HepG2 (cell line): ENCODE measurements around the gene GON7. TPM values are rescaled to one million over a fixed set of nuclear protein-coding genes. Genes with fewer than 3 reads are reported as not detected.
A peak's percentile ranks its signal among the peaks of the same experiment; 100 is the strongest.

Experiments
- FOXK1 ChIP-seq: sonication (generic); formaldehyde crosslinking; IDR thresholded peaks from 2 replicates; pipeline ENCODE4 v1.4.0; 2020; ENCODE audit warnings: low read depth, missing genetic modification reagents, borderline replicate concordance
- GLI4 ChIP-seq: sonication (generic); formaldehyde crosslinking; IDR thresholded peaks from 2 replicates; pipeline ENCODE4 v1.5.1; 2020; ENCODE audit warnings: missing genetic modification reagents, mild to moderate bottlenecking, moderate library complexity, borderline replicate concordance
- NFE2 ChIP-seq: sonication (generic); formaldehyde crosslinking; IDR thresholded peaks from 2 replicates; pipeline ENCODE4 v1.4.0; 2020; ENCODE audit warnings: missing genetic modification reagents
- NKX3-1 ChIP-seq: sonication (generic); formaldehyde crosslinking; IDR thresholded peaks from 2 replicates; pipeline ENCODE4 v1.5.0; 2020; ENCODE audit warnings: missing genetic modification reagents
- NRL ChIP-seq: sonication (generic); formaldehyde crosslinking; IDR thresholded peaks from 2 replicates; pipeline ENCODE4 v1.5.0; 2020; ENCODE audit warnings: missing genetic modification reagents, mild to moderate bottlenecking, moderate library complexity, borderline replicate concordance
- PHF20 ChIP-seq: sonication (generic); formaldehyde crosslinking; IDR thresholded peaks from 2 replicates; pipeline ENCODE4 v1.5.0; 2020; ENCODE audit warnings: mild to moderate bottlenecking, missing genetic modification reagents
- SP1 ChIP-seq, 2 experiments: fragments of 450-650 bp in 1 of 2; sonication (generic) in 1 of 2; formaldehyde crosslinking in 1 of 2; IDR thresholded peaks; 2 replicates each; pipeline versions ENCODE4 v1.4.0 to v1.6.1; 2016 to 2020; ENCODE audit warnings: missing genetic modification reagents in 1 of 2
- ZNF563 ChIP-seq: sonication (generic); formaldehyde crosslinking; IDR thresholded peaks from 2 replicates; pipeline ENCODE4 v1.8.0; 2022; ENCODE audit warnings: mild to moderate bottlenecking, moderate library complexity, missing genetic modification reagents
- ZNF782 ChIP-seq: sonication (generic); formaldehyde crosslinking; IDR thresholded peaks from 2 replicates; pipeline ENCODE4 v1.4.0; 2020; ENCODE audit warnings: missing genetic modification reagents, mild to moderate bottlenecking, borderline replicate concordance
- polyA plus RNA-seq, 8 experiments: library from polyadenylated mRNA; depleted of rRNA in 3 of 8; stranded (reverse) in 7 of 8; unstranded in 1 of 8; fragments of >200 nt; fragmentation: Illumina TruSeq in 4 of 8; extraction: Trizol in 4 of 8; gene quantifications; 2 replicates each; pipeline versions ENCODE4 v1.2.1 to v1.2.3, GENCODE V29; 2011 to 2016; ENCODE audit warnings: low read depth in 4 of 8, missing spikeins in 1 of 8, mixed read lengths in 1 of 8; ENCODE audit not compliant: insufficient read depth in 1 of 8
- total RNA-seq, 5 experiments: library from RNA; depleted of rRNA; stranded (reverse); fragments of >200 nt; fragmentation: Illumina TruSeq; extraction: Trizol; gene quantifications; 2 replicates each; pipeline ENCODE4 v1.2.3, GENCODE V29; 2016; ENCODE audit warnings: low read depth in 1 of 5
- TF ChIP-seq, protein P1 (sequence below): sonication (generic); formaldehyde crosslinking; IDR thresholded peaks from 2 replicates; pipeline ENCODE4 v1.8.1; 2023; ENCODE audit warnings: mild to moderate bottlenecking, inconsistent platforms, moderate library complexity, missing genetic modification reagents, borderline replicate concordance
- TF ChIP-seq, protein P2 (sequence below): sonication (generic); formaldehyde crosslinking; IDR thresholded peaks from 2 replicates; pipeline ENCODE4 v1.5.0; 2020; ENCODE audit warnings: missing genetic modification reagents
- TF ChIP-seq, protein P3 (sequence below): IDR thresholded peaks from 2 replicates; pipeline ENCODE4 v1.6.1; 2012; ENCODE audit warnings: low read length, improper control_type of control experiment
- TF ChIP-seq, protein P4 (sequence below): sonication (generic); formaldehyde crosslinking; IDR thresholded peaks from 2 replicates; pipeline ENCODE4 v1.4.0; 2020; ENCODE audit warnings: missing genetic modification reagents
- TF ChIP-seq, protein P5 (sequence below): sonication (generic); formaldehyde crosslinking; IDR thresholded peaks from 2 replicates; pipeline ENCODE4 v1.4.0; 2020; ENCODE audit warnings: missing genetic modification reagents, borderline replicate concordance

Gene GON7
- total and polyA plus RNA-seq, 2 of the 13 experiments (the other 11 are each of a cell fraction or from before 2014, with no cell fraction given): 11.9 to 28.0 TPM

DNA sequence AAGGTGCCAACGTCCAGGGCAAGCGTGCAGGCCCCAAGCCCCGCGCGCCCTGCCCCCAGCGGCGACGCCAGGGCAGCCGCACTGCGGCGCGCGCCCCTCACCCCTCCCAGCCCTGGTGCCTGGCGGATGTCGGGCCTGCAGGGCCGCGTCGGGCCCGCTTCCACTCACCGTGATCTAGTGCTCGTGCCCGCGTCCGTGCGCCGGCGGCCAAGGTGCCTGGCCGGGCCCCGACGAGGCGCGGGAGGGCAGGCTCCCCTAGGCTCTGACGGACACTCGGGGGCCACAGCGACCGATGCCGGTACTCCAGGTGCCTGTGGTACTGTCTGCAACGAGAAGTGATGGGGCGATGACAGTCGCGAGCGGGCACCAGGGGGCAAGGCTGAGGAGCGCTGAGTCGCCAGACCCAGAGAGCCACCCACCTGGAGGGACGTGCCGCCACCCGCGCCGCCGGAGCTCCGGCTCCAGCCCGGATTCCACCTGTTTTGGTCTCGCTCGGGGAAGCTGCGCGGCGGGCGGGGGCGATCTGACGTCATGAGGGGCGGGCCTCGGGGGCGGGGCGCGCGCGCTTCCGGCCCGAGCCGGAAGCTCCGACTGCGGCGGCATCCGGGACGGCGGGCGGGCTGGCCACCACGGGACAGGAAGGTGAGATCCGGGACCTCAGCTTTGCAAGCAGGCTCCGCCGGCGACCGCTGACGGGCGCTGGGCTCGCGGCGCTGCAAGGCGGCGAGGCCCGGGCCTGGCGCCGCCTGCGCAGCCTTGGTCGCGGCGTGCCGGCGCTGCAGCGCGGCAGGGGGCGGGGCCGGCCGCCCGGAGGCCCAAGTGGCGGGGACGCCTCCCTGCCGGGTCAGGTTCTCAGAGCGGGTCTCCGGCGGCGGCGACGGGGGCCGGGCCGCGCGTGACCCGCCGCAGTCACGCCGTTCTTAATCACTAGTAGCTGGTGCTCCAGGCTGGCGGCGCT is 22.2 kb downstream of the GON7 start, which contains the start of the genes LYSET and MOAP1 (continued):
- TF ChIP-seq, protein P1, sequence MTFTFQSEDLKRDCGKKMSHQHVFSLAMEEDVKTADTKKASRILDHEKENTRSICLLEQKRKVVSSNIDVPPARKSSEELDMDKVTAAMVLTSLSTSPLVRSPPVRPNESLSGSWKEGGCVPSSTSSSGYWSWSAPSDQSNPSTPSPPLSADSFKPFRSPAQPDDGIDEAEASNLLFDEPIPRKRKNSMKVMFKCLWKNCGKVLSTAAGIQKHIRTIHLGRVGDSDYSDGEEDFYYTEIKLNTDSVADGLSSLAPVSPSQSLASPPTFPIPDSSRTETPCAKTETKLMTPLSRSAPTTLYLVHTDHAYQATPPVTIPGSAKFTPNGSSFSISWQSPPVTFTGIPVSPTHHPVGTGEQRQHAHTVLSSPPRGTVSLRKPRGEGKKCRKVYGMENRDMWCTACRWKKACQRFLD (CRISPR knock-in tag): peak; percentile 77; the same call in 1 of the 2 replicates
- TF ChIP-seq PHF20 (peak; percentile 47), NRL (CRISPR knock-in tag) (peak; percentile 68; the same call in 1 of the 2 replicates), GLI4 (CRISPR knock-in tag) (peak; percentile 56), ZNF563 (CRISPR knock-in tag) (peak; percentile 89), NFE2 (no peak; the same call in 1 of the 2 replicates), SP1 (IDR thresholded peaks at IDR 0.05) (no peak), SP1 (CRISPR knock-in tag; IDR thresholded peaks at IDR 0.05) (peak; percentile 53; the same call in 1 of the 2 replicates), FOXK1 (CRISPR knock-in tag) (peak; percentile 70; the same call in 1 of the 2 replicates), NKX3-1 (CRISPR knock-in tag) (peak; percentile 60; the same call in 1 of the 2 replicates), ZNF782 (CRISPR knock-in tag) (peak; percentile 64)
- TF ChIP-seq, protein P2, sequence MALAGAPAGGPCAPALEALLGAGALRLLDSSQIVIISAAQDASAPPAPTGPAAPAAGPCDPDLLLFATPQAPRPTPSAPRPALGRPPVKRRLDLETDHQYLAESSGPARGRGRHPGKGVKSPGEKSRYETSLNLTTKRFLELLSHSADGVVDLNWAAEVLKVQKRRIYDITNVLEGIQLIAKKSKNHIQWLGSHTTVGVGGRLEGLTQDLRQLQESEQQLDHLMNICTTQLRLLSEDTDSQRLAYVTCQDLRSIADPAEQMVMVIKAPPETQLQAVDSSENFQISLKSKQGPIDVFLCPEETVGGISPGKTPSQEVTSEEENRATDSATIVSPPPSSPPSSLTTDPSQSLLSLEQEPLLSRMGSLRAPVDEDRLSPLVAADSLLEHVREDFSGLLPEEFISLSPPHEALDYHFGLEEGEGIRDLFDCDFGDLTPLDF (CRISPR knock-in tag): peak; percentile 55
- TF ChIP-seq, protein P3, sequence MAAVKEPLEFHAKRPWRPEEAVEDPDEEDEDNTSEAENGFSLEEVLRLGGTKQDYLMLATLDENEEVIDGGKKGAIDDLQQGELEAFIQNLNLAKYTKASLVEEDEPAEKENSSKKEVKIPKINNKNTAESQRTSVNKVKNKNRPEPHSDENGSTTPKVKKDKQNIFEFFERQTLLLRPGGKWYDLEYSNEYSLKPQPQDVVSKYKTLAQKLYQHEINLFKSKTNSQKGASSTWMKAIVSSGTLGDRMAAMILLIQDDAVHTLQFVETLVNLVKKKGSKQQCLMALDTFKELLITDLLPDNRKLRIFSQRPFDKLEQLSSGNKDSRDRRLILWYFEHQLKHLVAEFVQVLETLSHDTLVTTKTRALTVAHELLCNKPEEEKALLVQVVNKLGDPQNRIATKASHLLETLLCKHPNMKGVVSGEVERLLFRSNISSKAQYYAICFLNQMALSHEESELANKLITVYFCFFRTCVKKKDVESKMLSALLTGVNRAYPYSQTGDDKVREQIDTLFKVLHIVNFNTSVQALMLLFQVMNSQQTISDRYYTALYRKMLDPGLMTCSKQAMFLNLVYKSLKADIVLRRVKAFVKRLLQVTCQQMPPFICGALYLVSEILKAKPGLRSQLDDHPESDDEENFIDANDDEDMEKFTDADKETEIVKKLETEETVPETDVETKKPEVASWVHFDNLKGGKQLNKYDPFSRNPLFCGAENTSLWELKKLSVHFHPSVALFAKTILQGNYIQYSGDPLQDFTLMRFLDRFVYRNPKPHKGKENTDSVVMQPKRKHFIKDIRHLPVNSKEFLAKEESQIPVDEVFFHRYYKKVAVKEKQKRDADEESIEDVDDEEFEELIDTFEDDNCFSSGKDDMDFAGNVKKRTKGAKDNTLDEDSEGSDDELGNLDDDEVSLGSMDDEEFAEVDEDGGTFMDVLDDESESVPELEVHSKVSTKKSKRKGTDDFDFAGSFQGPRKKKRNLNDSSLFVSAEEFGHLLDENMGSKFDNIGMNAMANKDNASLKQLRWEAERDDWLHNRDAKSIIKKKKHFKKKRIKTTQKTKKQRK: no peak
- TF ChIP-seq, protein P4, sequence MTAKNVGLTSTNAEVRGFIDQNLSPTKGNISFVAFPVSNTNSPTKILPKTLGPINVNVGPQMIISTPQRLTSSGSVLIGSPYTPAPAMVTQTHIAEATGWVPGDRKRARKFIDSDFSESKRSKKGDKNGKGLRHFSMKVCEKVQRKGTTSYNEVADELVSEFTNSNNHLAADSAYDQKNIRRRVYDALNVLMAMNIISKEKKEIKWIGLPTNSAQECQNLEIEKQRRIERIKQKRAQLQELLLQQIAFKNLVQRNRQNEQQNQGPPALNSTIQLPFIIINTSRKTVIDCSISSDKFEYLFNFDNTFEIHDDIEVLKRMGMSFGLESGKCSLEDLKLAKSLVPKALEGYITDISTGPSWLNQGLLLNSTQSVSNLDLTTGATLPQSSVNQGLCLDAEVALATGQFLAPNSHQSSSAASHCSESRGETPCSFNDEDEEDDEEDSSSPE (CRISPR knock-in tag): peak; percentile 34
- TF ChIP-seq, protein P5, sequence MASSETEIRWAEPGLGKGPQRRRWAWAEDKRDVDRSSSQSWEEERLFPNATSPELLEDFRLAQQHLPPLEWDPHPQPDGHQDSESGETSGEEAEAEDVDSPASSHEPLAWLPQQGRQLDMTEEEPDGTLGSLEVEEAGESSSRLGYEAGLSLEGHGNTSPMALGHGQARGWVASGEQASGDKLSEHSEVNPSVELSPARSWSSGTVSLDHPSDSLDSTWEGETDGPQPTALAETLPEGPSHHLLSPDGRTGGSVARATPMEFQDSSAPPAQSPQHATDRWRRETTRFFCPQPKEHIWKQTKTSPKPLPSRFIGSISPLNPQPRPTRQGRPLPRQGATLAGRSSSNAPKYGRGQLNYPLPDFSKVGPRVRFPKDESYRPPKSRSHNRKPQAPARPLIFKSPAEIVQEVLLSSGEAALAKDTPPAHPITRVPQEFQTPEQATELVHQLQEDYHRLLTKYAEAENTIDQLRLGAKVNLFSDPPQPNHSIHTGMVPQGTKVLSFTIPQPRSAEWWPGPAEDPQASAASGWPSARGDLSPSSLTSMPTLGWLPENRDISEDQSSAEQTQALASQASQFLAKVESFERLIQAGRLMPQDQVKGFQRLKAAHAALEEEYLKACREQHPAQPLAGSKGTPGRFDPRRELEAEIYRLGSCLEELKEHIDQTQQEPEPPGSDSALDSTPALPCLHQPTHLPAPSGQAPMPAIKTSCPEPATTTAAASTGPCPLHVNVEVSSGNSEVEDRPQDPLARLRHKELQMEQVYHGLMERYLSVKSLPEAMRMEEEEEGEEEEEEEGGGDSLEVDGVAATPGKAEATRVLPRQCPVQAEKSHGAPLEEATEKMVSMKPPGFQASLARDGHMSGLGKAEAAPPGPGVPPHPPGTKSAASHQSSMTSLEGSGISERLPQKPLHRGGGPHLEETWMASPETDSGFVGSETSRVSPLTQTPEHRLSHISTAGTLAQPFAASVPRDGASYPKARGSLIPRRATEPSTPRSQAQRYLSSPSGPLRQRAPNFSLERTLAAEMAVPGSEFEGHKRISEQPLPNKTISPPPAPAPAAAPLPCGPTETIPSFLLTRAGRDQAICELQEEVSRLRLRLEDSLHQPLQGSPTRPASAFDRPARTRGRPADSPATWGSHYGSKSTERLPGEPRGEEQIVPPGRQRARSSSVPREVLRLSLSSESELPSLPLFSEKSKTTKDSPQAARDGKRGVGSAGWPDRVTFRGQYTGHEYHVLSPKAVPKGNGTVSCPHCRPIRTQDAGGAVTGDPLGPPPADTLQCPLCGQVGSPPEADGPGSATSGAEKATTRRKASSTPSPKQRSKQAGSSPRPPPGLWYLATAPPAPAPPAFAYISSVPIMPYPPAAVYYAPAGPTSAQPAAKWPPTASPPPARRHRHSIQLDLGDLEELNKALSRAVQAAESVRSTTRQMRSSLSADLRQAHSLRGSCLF: no peak
